Neural cell (in vitro differentiated cells): ENCODE measurements around the gene PLA2G2F. TPM values are rescaled to one million over a fixed set of nuclear protein-coding genes. Genes with fewer than 3 reads are reported as not detected.

ENCODE experiments used
- H2AFZ ChIP-seq: fragments of 200-600, 300-800 bp; sonication (generic), shearing (Covaris generic); 2 replicates; pipeline ENCODE4 v1.6.0; 2014; ENCODE audit warnings: low read depth, mild to moderate bottlenecking, antibody characterized with exemption, low read length, moderate library complexity
- H3F3A ChIP-seq: fragments of 200-600 bp; shearing (Covaris generic); 2 replicates; pipeline ENCODE4 v1.6.1; 2016; ENCODE audit warnings: mild to moderate bottlenecking, moderate library complexity, mixed read lengths, antibody characterized with exemption, low read length; ENCODE audit not compliant: insufficient read depth, poor library complexity, severe bottlenecking
- H3K27ac ChIP-seq: fragments of 200-600, 300-800 bp; sonication (generic), shearing (Covaris generic); 2 replicates; pipeline ENCODE4 v1.5.1; 2014; ENCODE audit warnings: mild to moderate bottlenecking, low read length, moderate library complexity
- H3K27me3 ChIP-seq: fragments of 300-800, 200-600 bp; sonication (generic), shearing (Covaris generic); 2 replicates; pipeline ENCODE4 v1.6.0; 2014; ENCODE audit warnings: mild to moderate bottlenecking, low read depth, low read length, moderate library complexity; ENCODE audit not compliant: insufficient read depth
- H3K36me3 ChIP-seq: fragments of 300-800, 200-600 bp; sonication (generic), shearing (Covaris generic); 2 replicates; pipeline ENCODE4 v1.5.1; 2014; ENCODE audit warnings: mild to moderate bottlenecking, antibody characterized with exemption, low read length, moderate library complexity; ENCODE audit not compliant: insufficient read depth
- H3K4me2 ChIP-seq: fragments of 300-800, 200-600 bp; sonication (generic), shearing (Covaris generic); 2 replicates; pipeline ENCODE4 v1.6.0; 2014; ENCODE audit warnings: mild to moderate bottlenecking, low read length
- H3K4me3 ChIP-seq: fragments of 300-800, 200-600 bp; sonication (generic), shearing (Covaris generic); 2 replicates; pipeline ENCODE4 v1.5.1; 2014; ENCODE audit warnings: mild to moderate bottlenecking, low read length, moderate library complexity
- H3K79me2 ChIP-seq: fragments of 200-600 bp; shearing (Covaris generic); replicated peaks from 2 replicates; pipeline ENCODE4 v1.6.0; 2014; ENCODE audit warnings: mild to moderate bottlenecking, low read length, moderate library complexity; ENCODE audit not compliant: insufficient read depth
- H3K9ac ChIP-seq: fragments of 300-800, 200-600 bp; sonication (generic), shearing (Covaris generic); 2 replicates; pipeline ENCODE4 v1.6.1; 2016; ENCODE audit warnings: mild to moderate bottlenecking, low read length, mixed read lengths
- H3K9me2 ChIP-seq: fragments of 200-600 bp; shearing (Covaris generic); 2 replicates; pipeline ENCODE4 v1.6.1; 2016; ENCODE audit warnings: mild to moderate bottlenecking, low read length, mixed read lengths; ENCODE audit not compliant: insufficient read depth
- H3K9me3 ChIP-seq: fragments of 200-600, 300-800 bp; sonication (generic), shearing (Covaris generic); 2 replicates; pipeline ENCODE4 v1.6.1; 2016; ENCODE audit warnings: mild to moderate bottlenecking, mixed run types, low read length, moderate library complexity, mixed read lengths
- H4K20me1 ChIP-seq: fragments of 200-600 bp; shearing (Covaris generic); 2 replicates; pipeline ENCODE4 v1.6.1; 2016; ENCODE audit warnings: mild to moderate bottlenecking, mixed run types; ENCODE audit not compliant: insufficient read depth
- CTCF ChIP-seq: fragments of 450-650 bp; IDR thresholded peaks from 2 replicates; pipeline ENCODE4 v1.5.1; 2014; ENCODE audit warnings: antibody characterized with exemption, mild to moderate bottlenecking, moderate library complexity; ENCODE audit not compliant: poor library complexity, severe bottlenecking
- EP300 ChIP-seq: fragments of 450-650 bp; conservative IDR thresholded peaks from 2 replicates; pipeline ENCODE4 v1.6.1; 2014; ENCODE audit warnings: antibody characterized with exemption, mild to moderate bottlenecking, moderate library complexity; ENCODE audit not compliant: poor library complexity, severe bottlenecking
- EZH2 ChIP-seq: fragments of 200-600, 300-800 bp; shearing (Covaris generic), sonication (generic); IDR thresholded peaks from 2 replicates; pipeline ENCODE4 v1.6.1; 2014; ENCODE audit warnings: antibody characterized with exemption, low read length, borderline replicate concordance, mild to moderate bottlenecking; ENCODE audit not compliant: insufficient read depth, poor library complexity, severe bottlenecking
- MXI1 ChIP-seq: fragments of 450-650 bp; conservative IDR thresholded peaks from 2 replicates; pipeline ENCODE4 v1.6.1; 2014; ENCODE audit warnings: antibody characterized with exemption, mild to moderate bottlenecking; ENCODE audit not compliant: poor library complexity, severe bottlenecking
- POLR2AphosphoS5 ChIP-seq: IDR thresholded peaks from 2 replicates; pipeline ENCODE4 v1.6.1; 2012
- RAD21 ChIP-seq: fragments of 450-650 bp; conservative IDR thresholded peaks from 2 replicates; pipeline ENCODE4 v1.6.1; 2014; ENCODE audit warnings: antibody characterized with exemption, mild to moderate bottlenecking, moderate library complexity
- REST ChIP-seq: IDR thresholded peaks from 2 replicates; pipeline ENCODE4 v1.6.1; 2012; ENCODE audit warnings: borderline replicate concordance
- SMC3 ChIP-seq: fragments of 450-650 bp; conservative IDR thresholded peaks from 2 replicates; pipeline ENCODE4 v1.6.1; 2014; ENCODE audit warnings: antibody characterized with exemption, mild to moderate bottlenecking, moderate library complexity; ENCODE audit not compliant: poor library complexity
- TAF1 ChIP-seq: IDR thresholded peaks from 2 replicates; pipeline ENCODE4 v1.6.1; 2012; ENCODE audit warnings: low read depth
- polyA minus RNA-seq: library from RNA; depleted of rRNA, polyadenylated mRNA; stranded (reverse); fragments of >200 nt; gene quantifications from 2 replicates; pipeline ENCODE4 v1.2.3, GENCODE V29; 2014
- polyA plus RNA-seq: library from polyadenylated mRNA; depleted of rRNA; stranded (reverse); fragments of >200 nt; gene quantifications from 2 replicates; pipeline ENCODE4 v1.2.3, GENCODE V29; 2014

The PLA2G2F gene
- not detected in 2 replicates for polyA plus RNA-seq
- not detected in 2 replicates for polyA minus RNA-seq

- no peak within 1 kb of the TSS for H3K4me2 ChIP-seq
- H3F3A ChIP-seq, result no peaks in the 10 kb centered on the region
- H3K27me3 ChIP-seq, result no peaks in the 10 kb centered on the region
- H3K27ac ChIP-seq, result no peak within 1 kb of the TSS
- no peaks in the 10 kb centered on the region for H3K79me2 ChIP-seq
- H3K4me3 ChIP-seq, result no peak within 1 kb of the TSS
- H3K9me3 ChIP-seq, result no peaks in the 10 kb centered on the region
- TF ChIP-seq MXI1 (no peak), RAD21 (no peak), CTCF (no peak), EZH2 (no peak), REST (no peak), SMC3 (no peak), POLR2AphosphoS5 (no peak), EP300 (no peak), TAF1 (no peak)
- H3K9ac ChIP-seq, result no peak within 1 kb of the TSS
- no peaks in the 10 kb centered on the region for H3K36me3 ChIP-seq
- H2AFZ ChIP-seq, result no peak within 1 kb of the TSS
- no peaks in the 10 kb centered on the region for H3K9me2 ChIP-seq
- no peaks in the 10 kb centered on the region for H4K20me1 ChIP-seq
Observed at GRCh38 chr1:20138961-20139550, at the start of gene PLA2G2F. Gene PLA2G2F, plus strand, starts transcription at chr1:20139323. Its CDS starts 105 bp downstream, at chr1:20139428.

- H3K9ac ChIP-seq, result no peak overlapping the region
- H3K27ac ChIP-seq, result no peak overlapping the region
- no peaks in the 10 kb centered on the region for H4K20me1 ChIP-seq
- H3K9me2 ChIP-seq, result no peaks in the 10 kb centered on the region
- H3K4me3 ChIP-seq, result no peak overlapping the region
- H3K9me3 ChIP-seq, result no peaks in the 10 kb centered on the region
- H2AFZ ChIP-seq, result no peak overlapping the region
- H3K79me2 ChIP-seq, result no peaks in the 10 kb centered on the region
- no peak overlapping the region for H3K4me2 ChIP-seq
- H3F3A ChIP-seq, result no peaks in the 10 kb centered on the region
- no peaks in the 10 kb centered on the region for H3K27me3 ChIP-seq
- no peaks in the 10 kb centered on the region for H3K36me3 ChIP-seq
- TF ChIP-seq MXI1, result no peak
- TF ChIP-seq POLR2AphosphoS5, result no peak
- TF ChIP-seq EZH2, result no peak
- TF ChIP-seq TAF1, result no peak
- no peak for TF ChIP-seq RAD21
- no peak for TF ChIP-seq CTCF
- TF ChIP-seq EP300, result no peak
- TF ChIP-seq SMC3, result no peak
- no peak for TF ChIP-seq REST
Observed at GRCh38 chr1:20089328-20090077, 49.6 kb upstream of the PLA2G2F start.
